Right lobe of liver (tissue), 6 donors: ENCODE results near the gene NDUFA13. TPM values are rescaled to one million over a fixed set of nuclear protein-coding genes. Genes with fewer than 3 reads are reported as not detected.

Experiments used
- ATAC-seq, 4 donors: fragments of 200-7000 bp; cut with Tn5 transposase; one replicate each; pipeline ENCODE4 v1.9.1; 2020; ENCODE audit warnings: mild to moderate bottlenecking in 4 of 4, moderate library complexity in 4 of 4
- DNase-seq, 3 donors: peaks; one replicate each; pipeline ENCODE4 v3.0.0-alpha.2; 2020
- H3K27ac ChIP-seq, 3 donors: fragments of 200-600 bp; one replicate each; pipeline ENCODE4 v1.8.0; 2022
- H3K27me3 ChIP-seq, 2 donors: fragments of 200-600 bp; one replicate each; pipeline ENCODE4 v1.8.0; 2022
- H3K36me3 ChIP-seq, 4 donors: fragments of 200-600 bp; sonication (generic) in 1 of 4; one replicate each; pipeline versions ENCODE4 v1.5.1 to v1.8.0; 2017 to 2022; ENCODE audit warnings: control low read depth in 1 of 4
- H3K4me1 ChIP-seq, 4 donors: fragments of 200-600 bp; sonication (generic) in 1 of 4; one replicate each; pipeline versions ENCODE4 v1.5.1 to v1.8.0; 2017 to 2022; ENCODE audit warnings: control low read depth in 1 of 4
- H3K4me3 ChIP-seq, 3 donors: fragments of 200-600 bp; one replicate each; pipeline ENCODE4 v1.8.0; 2022
- H3K9me3 ChIP-seq, 4 donors: fragments of 200-600 bp; sonication (generic) in 1 of 4; one replicate each; pipeline versions ENCODE4 v1.5.1 to v1.8.0; 2017 to 2022; ENCODE audit warnings: control low read depth in 1 of 4
- CTCF ChIP-seq, 4 donors: fragments of 200-600 bp in 3 of 4; fragments of 450-650 bp in 1 of 4; IDR thresholded peaks; one replicate each; pipeline versions ENCODE4 v1.5.1 to v1.8.0; 2016 to 2022; ENCODE audit warnings: antibody characterized with exemption in 4 of 4, mild to moderate bottlenecking in 2 of 4
- POLR2A ChIP-seq: fragments of 450-650 bp; IDR thresholded peaks from one replicate; pipeline ENCODE4 v1.6.1; 2017; ENCODE audit warnings: antibody characterized with exemption, mild to moderate bottlenecking
- WGBS: methylation state at CpG from one replicate; pipeline ENCODE4 v1.1.6; 2018; ENCODE audit warnings: low coverage, low lambda C conversion rate; ENCODE audit not compliant: insufficient coverage; ENCODE audit errors: missing lambda C conversion rate; 5-methylcytosine and 5-hydroxymethylcytosine counted together
- intact Hi-C, 2 donors: fragments of 100-400 bp; cut with DNase I; formaldehyde crosslinking; loops; one replicate each; pipeline versions ENCODE4 v1.11.2 to v1.14.1; 2022
- total RNA-seq, 6 experiments: library from RNA; depleted of rRNA in 2 of 6; stranded (reverse); fragments of >200 nt in 2 of 6; fragmentation: NEBNext Ultra II Directional in 3 of 6; extraction: Animal tissue kit (Norgen Biotek cat#: 25700) in 3 of 6; gene quantifications; one replicate each; pipeline versions ENCODE4 v1.1.0 to v1.2.4, GENCODE V29; 2016 to 2023
- donor health status: DM: no; HTN: yes; CAD: no.
- donor health status: DM: no; HTN: no; CAD: no.
- donor health status: DM: no; HTN: no; CAD: no.
- donor health status: DM: no; HTN: yes; CAD: no.
- donor health status: DM: no; HTN: yes; CAD: no.

Gene NDUFA13
- total RNA-seq, 6 experiments from 2014 or later: 20.8 to 202 (median 154) TPM

GRCh38 chr19:19475015-19475765 is 40.8 kb upstream of the NDUFA13 start:
- Histone ChIP-seq H3K27ac (no peak overlapping the region), H3K4me3 (no peak overlapping the region), H3K27me3 (no peaks in the 10 kb centered on the region), H3K9me3 (no peaks in the 10 kb centered on the region), H3K4me1 (peaks cover 0 to 6% (median 0%) of the 10 kb centered on the region in 4 donors), H3K36me3 (peaks cover 0 to 1% (median 0%) of the 10 kb centered on the region in 4 donors)
- TF ChIP-seq CTCF (IDR thresholded peaks at IDR 0.05) (no peak), POLR2A (no peak)
- ATAC-seq (no peak), DNase-seq (no peak)
- intact Hi-C loops: no loop called here
- 70% methylated on average over 4 of the region's 21 CpGs for WGBS

- intact Hi-C loops: no loop called here
- WGBS: 72% methylated on average over 10 of the region's 19 CpGs
- Histone ChIP-seq H3K27ac (no peak overlapping the region), H3K4me3 (no peak overlapping the region), H3K9me3 (no peaks in the 10 kb centered on the region), H3K36me3 (peaks cover 0 to 4% (median 0%) of the 10 kb centered on the region in 4 donors), H3K4me1 (peaks cover 0 to 6% (median 0%) of the 10 kb centered on the region in 4 donors), H3K27me3 (no peaks in the 10 kb centered on the region)
- peak in 3 of 4 donors; percentile 17 to 35 (median 25) for TF ChIP-seq CTCF (IDR thresholded peaks at IDR 0.05)
- no peak for TF ChIP-seq POLR2A
- ATAC-seq: peak; percentile 29 to 51 (median 42)
- DNase-seq: no peak
Measured at GRCh38 chr19:19475849-19476828, 39.9 kb upstream of the NDUFA13 start.

- intact Hi-C loops: no loop called here
- ATAC-seq (peak; percentile 60 to 83 (median 78)), DNase-seq (no peak)
- 63% methylated on average over 5 of the region's 10 CpGs for WGBS
- Histone ChIP-seq H3K9me3 (no peaks in the 10 kb centered on the region), H3K27me3 (no peaks in the 10 kb centered on the region), H3K36me3 (peaks cover 0 to 4% (median 0%) of the 10 kb centered on the region in 4 donors), H3K4me3 (no peak overlapping the region), H3K27ac (no peak overlapping the region), H3K4me1 (peaks cover 0 to 6% (median 0%) of the 10 kb centered on the region in 4 donors)
- TF ChIP-seq CTCF (IDR thresholded peaks at IDR 0.05) (no peak), POLR2A (no peak)
Measured at GRCh38 chr19:19477705-19478383, 38.2 kb upstream of the NDUFA13 start.

- DNase-seq (peak in 1 of 3 donors; percentile 5), ATAC-seq (no peak)
- intact Hi-C loops: no loop called here
- WGBS: 68% methylated on average over 4 of the region's 5 CpGs
- no peak for TF ChIP-seq CTCF (IDR thresholded peaks at IDR 0.05)
- TF ChIP-seq POLR2A: no peak
- Histone ChIP-seq H3K9me3 (no peaks in the 10 kb centered on the region), H3K4me1 (peaks cover 0 to 6% (median 0%) of the 10 kb centered on the region in 4 donors), H3K27me3 (no peaks in the 10 kb centered on the region), H3K4me3 (no peak overlapping the region), H3K27ac (no peak overlapping the region), H3K36me3 (peaks cover 0 to 4% (median 0%) of the 10 kb centered on the region in 4 donors)
Measured at GRCh38 chr19:19480688-19481087, 35.3 kb upstream of the NDUFA13 start.
